Lung (tissue), 12 donors: ENCODE results near the gene C20orf141. TPM values are rescaled to one million over a fixed set of nuclear protein-coding genes. Genes with fewer than 3 reads are reported as not detected.

Experiments used
- ATAC-seq: fragments of 200-7000 bp; cut with Tn5 transposase; one replicate; pipeline ENCODE4 v1.9.1; 2020; ENCODE audit warnings: moderate number of reproducible peaks; ENCODE audit not compliant: insufficient read depth, low FRiP score
- DNase-seq, 3 donors: peaks; one replicate each; pipeline ENCODE4 v3.0.0-alpha.2; 2013 to 2017
- H3K27ac ChIP-seq, 2 donors: one replicate each; pipeline ENCODE4 v1.5.1; 2013; ENCODE audit warnings: mild to moderate bottlenecking in 2 of 2, moderate library complexity in 2 of 2, control low read depth in 1 of 2, inconsistent platforms in 1 of 2, low read depth in 1 of 2, low read length in 1 of 2
- H3K27me3 ChIP-seq, 3 donors: one replicate each; pipeline ENCODE4 v1.5.1; 2013; ENCODE audit warnings: low read length in 2 of 3; ENCODE audit not compliant: control insufficient read depth in 3 of 3, insufficient read depth in 3 of 3
- H3K36me3 ChIP-seq, 4 donors: one replicate each; pipeline ENCODE4 v1.5.1; 2013; ENCODE audit warnings: low read length in 4 of 4, mild to moderate bottlenecking in 1 of 4, moderate library complexity in 1 of 4; ENCODE audit not compliant: control insufficient read depth in 4 of 4, insufficient read depth in 4 of 4
- H3K4me1 ChIP-seq, 5 donors: one replicate each; pipeline ENCODE4 v1.5.1; 2013; ENCODE audit warnings: low read length in 5 of 5, mild to moderate bottlenecking in 2 of 5, moderate library complexity in 1 of 5; ENCODE audit not compliant: control insufficient read depth in 5 of 5, insufficient read depth in 5 of 5
- H3K4me3 ChIP-seq: one replicate; pipeline ENCODE4 v1.5.1; 2013; ENCODE audit warnings: mild to moderate bottlenecking, control low read depth, moderate library complexity
- H3K9ac ChIP-seq, 2 donors: one replicate each; pipeline ENCODE4 v1.5.1; 2013; ENCODE audit warnings: low read length in 2 of 2, control low read depth in 1 of 2; ENCODE audit not compliant: insufficient read depth in 1 of 2
- H3K9me3 ChIP-seq, 4 donors: one replicate each; pipeline ENCODE4 v1.5.1; 2013; ENCODE audit warnings: low read length in 3 of 4, mild to moderate bottlenecking in 1 of 4, moderate library complexity in 1 of 4; ENCODE audit not compliant: control insufficient read depth in 4 of 4, insufficient read depth in 3 of 4
- CTCF ChIP-seq: IDR thresholded peaks from 2 replicates; pipeline ENCODE4 v1.5.1; 2012; ENCODE audit warnings: mild to moderate bottlenecking; ENCODE audit errors: control extremely low read depth, extremely low read depth
- WGBS, 2 donors: extraction: QIAGEN DNeasy Blood & Tissue Kit; methylation state at CpG; one replicate each; pipeline ENCODE4 v1.1.7; 2013; 5-methylcytosine and 5-hydroxymethylcytosine counted together
- polyA plus RNA-seq, 2 donors: library from polyadenylated mRNA; stranded (reverse); fragments of 200-250 nt; gene quantifications; one replicate each; pipeline ENCODE4 v1.2.1, GENCODE V29; 2013
- total RNA-seq, 2 donors: library from RNA; depleted of rRNA in 1 of 2; stranded (reverse); fragments of >200 nt in 1 of 2; gene quantifications; one replicate each; pipeline ENCODE4 v1.2.1, GENCODE V29; 2014 to 2021
- donor health status: control.
- donor health status: control.
- donor health status: Bipolar disorder and iron deficiency.
- donor health status: healthy.
- donor health status: DM: yes; HTN: yes; CAD: no.

C20orf141 gene
- total and polyA plus RNA-seq, 4 donors = not detected

- Histone ChIP-seq H3K9me3 (no peaks in the 10 kb centered on the region), H3K4me3 (no peak overlapping the region), H3K27ac (no peak overlapping the region), H3K4me1 (peaks cover 2 to 16% (median 6%) of the 10 kb centered on the region in 5 donors), H3K9ac (no peak overlapping the region), H3K36me3 (peaks cover 0 to 10% (median 6%) of the 10 kb centered on the region in 4 donors), H3K27me3 (no peaks in the 10 kb centered on the region)
- ATAC-seq (no peak), DNase-seq (no peak)
- no peak for TF ChIP-seq CTCF
- WGBS, 2 donors = 86 to 88% methylated on average over 6 of the region's 6 CpGs
Measured at GRCh38 chr20:2837221-2837960, 22.6 kb downstream of the C20orf141 start.

GRCh38 chr20:2838170-2838797 is 23.5 kb downstream of the C20orf141 start:
- TF ChIP-seq CTCF = no peak
- ATAC-seq = no peak

GRCh38 chr20:2838847-2839671 is 24.3 kb downstream of the C20orf141 start:
- H3K4me1 ChIP-seq = peaks cover 2 to 16% (median 6%) of the 10 kb centered on the region in 5 donors
- WGBS, 2 donors = 96 to 97% methylated on average over 15 of the region's 15 CpGs
- H3K36me3 ChIP-seq = peaks cover 0 to 12% (median 7%) of the 10 kb centered on the region in 4 donors
- no peaks in the 10 kb centered on the region for H3K9me3 ChIP-seq
- no peak overlapping the region for H3K27ac ChIP-seq
- ATAC-seq (no peak), DNase-seq (no peak)
- H3K9ac ChIP-seq = no peak overlapping the region
- no peak overlapping the region for H3K4me3 ChIP-seq
- H3K27me3 ChIP-seq = no peaks in the 10 kb centered on the region
- TF ChIP-seq CTCF = no peak

More at GRCh38 chr20:2838170-2838797, 23.5 kb downstream of the C20orf141 start:
- Histone ChIP-seq H3K9ac (no peak overlapping the region), H3K36me3 (peaks cover 0 to 10% (median 6%) of the 10 kb centered on the region in 4 donors), H3K4me1 (peaks cover 2 to 16% (median 6%) of the 10 kb centered on the region in 5 donors), H3K27me3 (no peaks in the 10 kb centered on the region), H3K4me3 (no peak overlapping the region), H3K9me3 (no peaks in the 10 kb centered on the region), H3K27ac (no peak overlapping the region)
- 97 to 98% methylated on average over 19 of the region's 19 CpGs for WGBS, 2 donors
- DNase-seq = no peak
